H9 (cell line): ENCODE results near the gene PSAPL1. TPM values are rescaled to one million over a fixed set of nuclear protein-coding genes. Genes with fewer than 3 reads are reported as not detected.

Source experiments
- DNase-seq: peaks from one replicate; pipeline ENCODE4 v3.0.0-alpha.2; 2017
- H2AFZ ChIP-seq: one replicate; pipeline ENCODE4 v1.6.1; 2013; ENCODE audit warnings: mild to moderate bottlenecking, low read length, control low read depth, moderate library complexity
- H2AK5ac ChIP-seq: 2 replicates; pipeline ENCODE4 v1.6.1; 2013; ENCODE audit warnings: low read length, control low read depth, mixed read lengths; ENCODE audit not compliant: insufficient read length
- H2BK120ac ChIP-seq: one replicate; pipeline ENCODE4 v1.6.1; 2013; ENCODE audit warnings: low read depth, mild to moderate bottlenecking, low read length, control low read depth, inconsistent platforms; ENCODE audit not compliant: poor library complexity, severe bottlenecking
- H2BK12ac ChIP-seq: 2 replicates; pipeline ENCODE4 v1.6.1; 2013; ENCODE audit warnings: low read length, control low read depth, mixed read lengths, low read depth; ENCODE audit not compliant: insufficient read length
- H2BK15ac ChIP-seq: 2 replicates; pipeline ENCODE4 v1.6.1; 2013; ENCODE audit warnings: low read depth, low read length, control low read depth
- H2BK20ac ChIP-seq: one replicate; pipeline ENCODE4 v1.6.1; 2013; ENCODE audit warnings: low read depth, mild to moderate bottlenecking, low read length, control low read depth, inconsistent platforms; ENCODE audit not compliant: poor library complexity, severe bottlenecking
- H2BK5ac ChIP-seq: 2 replicates; pipeline ENCODE4 v1.6.1; 2013; ENCODE audit warnings: low read length, control low read depth, mixed read lengths; ENCODE audit not compliant: insufficient read length
- H3K14ac ChIP-seq: 2 replicates; pipeline ENCODE4 v1.6.1; 2013; ENCODE audit warnings: low read length, control low read depth; ENCODE audit not compliant: insufficient read depth
- H3K18ac ChIP-seq: 2 replicates; pipeline ENCODE4 v1.6.1; 2013; ENCODE audit warnings: low read depth, mild to moderate bottlenecking, mixed read lengths, low read length, control low read depth; ENCODE audit not compliant: insufficient read length
- H3K23ac ChIP-seq: 2 replicates; pipeline ENCODE4 v1.6.1; 2013; ENCODE audit warnings: low read length, control low read depth, mixed read lengths, low read depth; ENCODE audit not compliant: insufficient read length
- H3K23me2 ChIP-seq: 2 replicates; pipeline ENCODE4 v1.6.1; 2013; ENCODE audit warnings: low read depth, mild to moderate bottlenecking, mixed read lengths, low read length, control low read depth; ENCODE audit not compliant: insufficient read length, poor library complexity, severe bottlenecking
- H3K27ac ChIP-seq: 2 replicates; pipeline ENCODE4 v1.5.1; 2013; ENCODE audit warnings: low read length, control low read depth, mixed read lengths, low read depth; ENCODE audit not compliant: insufficient read length
- H3K27me3 ChIP-seq: 2 replicates; pipeline ENCODE4 v1.6.1; 2013; ENCODE audit warnings: low read length, control low read depth, inconsistent platforms; ENCODE audit not compliant: insufficient read depth
- H3K4ac ChIP-seq: 2 replicates; pipeline ENCODE4 v1.6.1; 2013; ENCODE audit warnings: low read depth, mild to moderate bottlenecking, control low read depth, inconsistent platforms, low read length, moderate library complexity
- H3K4me1 ChIP-seq: 2 replicates; pipeline ENCODE4 v1.6.1; 2013; ENCODE audit warnings: low read length, control low read depth, inconsistent platforms; ENCODE audit not compliant: insufficient read depth
- H3K4me2 ChIP-seq: 2 replicates; pipeline ENCODE4 v1.6.1; 2013; ENCODE audit warnings: low read length, control low read depth, mixed read lengths; ENCODE audit not compliant: insufficient read length, insufficient read depth
- H3K56ac ChIP-seq: 2 replicates; pipeline ENCODE4 v1.6.1; 2013; ENCODE audit warnings: low read depth, mild to moderate bottlenecking, mixed read lengths, low read length, control low read depth; ENCODE audit not compliant: insufficient read length
- H3K79me1 ChIP-seq: 2 replicates; pipeline ENCODE4 v1.6.1; 2013; ENCODE audit warnings: low read depth, mild to moderate bottlenecking, moderate library complexity, low read length, control low read depth, inconsistent platforms; ENCODE audit not compliant: insufficient read depth, poor library complexity, severe bottlenecking
- H3K79me2 ChIP-seq: 2 replicates; pipeline ENCODE4 v1.6.1; 2013; ENCODE audit warnings: low read length, control low read depth, inconsistent platforms; ENCODE audit not compliant: insufficient read depth
- H3K9ac ChIP-seq: 2 replicates; pipeline ENCODE4 v1.6.1; 2013; ENCODE audit warnings: low read length, control low read depth, mixed read lengths; ENCODE audit not compliant: insufficient read length; ENCODE audit errors: extremely low read depth
- H3K9me3 ChIP-seq: one replicate; pipeline ENCODE4 v1.6.1; 2013; ENCODE audit warnings: low read depth, low read length, inconsistent platforms; ENCODE audit not compliant: control insufficient read depth
- H3T11ph ChIP-seq: one replicate; pipeline ENCODE4 v1.6.1; 2013; ENCODE audit warnings: mild to moderate bottlenecking, low read length, control low read depth, inconsistent platforms
- H4K20me1 ChIP-seq: one replicate; pipeline ENCODE4 v1.6.1; 2013; ENCODE audit not compliant: control insufficient read depth, insufficient read length, insufficient read depth
- H4K5ac ChIP-seq: 2 replicates; pipeline ENCODE4 v1.6.1; 2013; ENCODE audit warnings: low read depth, mild to moderate bottlenecking, mixed read lengths, low read length, control low read depth; ENCODE audit not compliant: insufficient read length
- H4K8ac ChIP-seq: replicated peaks from 2 replicates; pipeline ENCODE4 v1.6.1; 2013; ENCODE audit warnings: low read length, control low read depth, mixed read lengths, low read depth; ENCODE audit not compliant: insufficient read length
- H4K91ac ChIP-seq: 2 replicates; pipeline ENCODE4 v1.6.1; 2013; ENCODE audit warnings: low read depth, mild to moderate bottlenecking, moderate library complexity, mixed read lengths, low read length, control low read depth; ENCODE audit not compliant: insufficient read length
- H3K27ac Mint-ChIP-seq, 3 experiments: 2 replicates in 2 of 3; 3 replicates in 1 of 3; pipeline ENCODE4 v1.8.0; 2020 to 2021; ENCODE audit warnings: mixed read lengths in 3 of 3, mild to moderate bottlenecking in 1 of 3, moderate library complexity in 1 of 3
- H3K27me3 Mint-ChIP-seq: 2 replicates; pipeline ENCODE4 v1.8.0; 2021; ENCODE audit warnings: low read depth, mild to moderate bottlenecking, moderate library complexity, mixed read lengths
- H3K36me3 Mint-ChIP-seq, 3 experiments: 2 replicates in 2 of 3; 3 replicates in 1 of 3; pipeline ENCODE4 v1.8.0; 2020 to 2021; ENCODE audit warnings: low read depth in 3 of 3, mixed read lengths in 3 of 3; ENCODE audit not compliant: insufficient read depth in 1 of 3
- H3K4me1 Mint-ChIP-seq, 2 experiments: 2 replicates each; pipeline ENCODE4 v1.8.0; 2020; ENCODE audit warnings: mixed read lengths in 2 of 2
- H3K4me3 Mint-ChIP-seq, 2 experiments: 2 replicates in 1 of 2; 3 replicates in 1 of 2; pipeline ENCODE4 v1.8.0; 2020 to 2021; ENCODE audit warnings: mild to moderate bottlenecking in 2 of 2, mixed read lengths in 2 of 2, moderate library complexity in 1 of 2
- H3K9me3 Mint-ChIP-seq, 2 experiments: 2 replicates in 1 of 2; 3 replicates in 1 of 2; pipeline ENCODE4 v1.8.0; 2020; ENCODE audit warnings: mild to moderate bottlenecking in 2 of 2, mixed read lengths in 2 of 2, moderate library complexity in 1 of 2
- CTCF ChIP-seq: fragments of 200-600 bp; sonication (generic); conservative IDR thresholded peaks from 3 replicates; pipeline ENCODE4 v1.8.0; 2021; ENCODE audit warnings: antibody characterized with exemption, mild to moderate bottlenecking
- WGBS: extraction: QIAGEN DNeasy Blood & Tissue Kit; methylation state at CpG from one replicate; pipeline ENCODE4 v1.1.7; 2013; ENCODE audit warnings: missing lambda C conversion rate, low lambda C conversion rate, mixed read lengths; ENCODE audit not compliant: insufficient read length; ENCODE audit errors: extremely low coverage; 5-methylcytosine and 5-hydroxymethylcytosine counted together
- total RNA-seq: library from RNA; stranded (reverse); gene quantifications from 2 replicates; pipeline ENCODE4 v1.2.1, GENCODE V29; 2021

Gene PSAPL1
- total RNA-seq, 1 experiment from 2014 or later = 0.04 TPM

- Mint-ChIP-seq H3K27ac (no peak overlapping the region), H3K4me1 (peaks cover 32 to 39% of the 10 kb centered on the region in 2 experiments), H3K4me3 (no peak overlapping the region), H3K9me3 (peaks cover 13 to 18% of the 10 kb centered on the region in 2 experiments), H3K36me3 (peaks cover 0 to 8% (median 0%) of the 10 kb centered on the region in 3 experiments; a peak in 1 of 7 replicates), H3K27me3 (peaks cover 97% of the 10 kb centered on the region)
- no peak overlapping the region for H3K23ac ChIP-seq
- no peak overlapping the region for H2BK5ac ChIP-seq
- no peak overlapping the region for H4K8ac ChIP-seq
- H3K9ac ChIP-seq = no peak overlapping the region
- no peaks in the 10 kb centered on the region for H3K79me1 ChIP-seq
- no peak overlapping the region for H3T11ph ChIP-seq
- WGBS = no CpG with 5 or more reads among the region's 12 CpGs
- no peak overlapping the region for H3K27ac ChIP-seq
- no peak overlapping the region for H2BK12ac ChIP-seq
- H4K91ac ChIP-seq = no peak overlapping the region
- no peaks in the 10 kb centered on the region for H3K9me3 ChIP-seq
- H3K56ac ChIP-seq = no peak overlapping the region
- no peak overlapping the region for H2AFZ ChIP-seq
- H3K14ac ChIP-seq = no peak overlapping the region
- H3K27me3 ChIP-seq = peaks cover 39% of the 10 kb centered on the region
- H3K4me2 ChIP-seq = no peak overlapping the region
- no peak for DNase-seq
- no peak overlapping the region for H3K18ac ChIP-seq
- no peak overlapping the region for H2BK120ac ChIP-seq
- H2BK15ac ChIP-seq = no peak overlapping the region
- no peak for TF ChIP-seq CTCF
- H3K4ac ChIP-seq = no peak overlapping the region
- no peaks in the 10 kb centered on the region for H3K79me2 ChIP-seq
- H2BK20ac ChIP-seq = no peak overlapping the region
- no peak overlapping the region for H4K5ac ChIP-seq
- H2AK5ac ChIP-seq = no peak overlapping the region
- H3K4me1 ChIP-seq = no peaks in the 10 kb centered on the region
- H4K20me1 ChIP-seq = no peaks in the 10 kb centered on the region
- H3K23me2 ChIP-seq = no peaks in the 10 kb centered on the region
Measured at GRCh38 chr4:7411896-7412553, 22.7 kb downstream of the PSAPL1 start.
